H7 (cell line): ENCODE data around the gene SMG7. TPM values are rescaled to one million over a fixed set of nuclear protein-coding genes. Genes with fewer than 3 reads are reported as not detected.

ENCODE experiments used
- DNase-seq: peaks from one replicate; pipeline ENCODE4 v3.0.0; 2012
- H3K27me3 ChIP-seq: 2 replicates; pipeline ENCODE4 v1.6.0; 2011; ENCODE audit warnings: mild to moderate bottlenecking, low read length; ENCODE audit not compliant: control insufficient read depth, insufficient read depth
- H3K36me3 ChIP-seq: replicated peaks from 2 replicates; pipeline ENCODE4 v1.5.1; 2011; ENCODE audit warnings: low read length; ENCODE audit not compliant: control insufficient read depth, insufficient read depth
- H3K4me3 ChIP-seq: 2 replicates; pipeline ENCODE4 v1.5.1; 2011; ENCODE audit warnings: low read depth, mild to moderate bottlenecking, control low read depth, low read length, moderate library complexity; ENCODE audit not compliant: insufficient read depth
- total RNA-seq: library from RNA; depleted of rRNA; stranded (reverse); fragments of >200 nt; shearing (Covaris generic); gene quantifications from 2 replicates; pipeline ENCODE4 v1.2.3, GENCODE V29; 2014

SMG7 gene
- total RNA-seq, 1 experiment from 2014 or later, result 37.6 TPM

DNA sequence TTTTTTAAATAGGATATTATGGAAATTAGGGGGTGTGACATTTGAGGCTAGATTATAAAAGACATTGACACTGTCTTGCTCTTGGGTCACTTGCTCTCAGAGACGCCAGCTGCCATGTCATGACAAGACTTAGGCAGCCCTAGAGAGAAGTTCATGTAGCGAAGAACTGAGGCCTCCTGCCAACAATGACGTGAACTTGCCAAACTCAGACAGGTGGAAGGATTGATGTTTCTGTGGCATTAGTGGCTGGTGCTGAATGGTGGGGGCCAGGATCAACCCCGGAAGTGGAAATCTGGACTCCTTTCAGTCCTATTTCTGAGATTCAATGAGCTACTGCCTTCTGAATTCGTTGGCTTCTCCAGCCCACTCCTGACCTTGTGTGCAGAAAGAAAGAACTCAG, 103.3 kb downstream of the SMG7 start:
- Histone ChIP-seq H3K27me3 (no peaks in the 10 kb centered on the region), H3K36me3 (no peaks in the 10 kb centered on the region), H3K4me3 (no peak overlapping the region)
- DNase-seq, result no peak

DNA sequence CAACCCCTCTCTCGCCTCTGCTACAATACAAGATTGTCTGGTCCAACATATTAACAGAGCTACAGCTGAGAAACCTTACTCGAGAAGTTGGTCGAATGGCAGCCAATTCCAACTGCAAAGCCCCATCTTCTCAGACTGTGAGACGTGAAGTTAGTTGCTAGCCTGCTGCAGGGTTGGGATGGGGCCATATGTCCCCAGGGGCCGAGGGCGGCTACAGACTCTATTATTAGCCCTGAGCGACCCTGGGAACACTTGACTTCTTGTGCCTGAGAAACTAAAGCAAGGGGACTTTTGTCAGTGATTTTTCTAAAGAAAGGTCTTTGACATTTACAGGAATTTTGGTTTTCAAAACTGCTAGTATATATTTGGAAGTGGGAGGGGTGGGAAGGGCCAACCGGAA, 104.2 kb downstream of the SMG7 start:
- no peak overlapping the region for H3K4me3 ChIP-seq
- H3K27me3 ChIP-seq, result no peaks in the 10 kb centered on the region
- no peaks in the 10 kb centered on the region for H3K36me3 ChIP-seq
- no peak for DNase-seq

DNA sequence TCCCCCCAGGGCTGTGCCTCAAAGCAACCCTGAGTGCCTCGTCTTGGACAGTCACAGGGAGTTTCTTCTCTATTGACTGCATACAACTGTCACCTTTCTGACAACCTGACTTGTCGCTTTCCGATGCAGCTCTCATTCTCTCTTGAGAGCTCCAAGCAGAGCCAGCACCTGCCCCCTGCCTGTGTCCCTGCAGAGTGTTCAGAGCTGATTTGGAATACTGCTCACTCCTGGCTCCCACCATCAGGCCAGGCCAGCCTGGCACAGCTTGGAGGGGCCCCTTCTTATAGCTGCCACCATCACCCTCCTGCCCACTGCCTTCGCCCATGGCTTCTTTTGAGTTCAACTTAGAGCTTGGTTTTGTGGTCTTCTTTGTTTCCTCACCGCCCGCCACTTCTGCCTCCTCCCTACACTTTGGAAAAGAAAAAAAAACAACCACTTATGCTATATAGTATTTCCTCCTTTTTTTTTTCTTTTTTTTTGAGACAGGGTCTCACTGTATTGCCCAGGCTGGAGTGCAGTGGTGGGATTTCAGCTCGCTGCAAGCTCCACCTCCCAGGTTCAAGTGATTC, 105.7 kb downstream of the SMG7 start:
- H3K27me3 ChIP-seq, result no peaks in the 10 kb centered on the region
- H3K36me3 ChIP-seq, result no peaks in the 10 kb centered on the region
- no peak overlapping the region for H3K4me3 ChIP-seq
- DNase-seq, result no peak

DNA sequence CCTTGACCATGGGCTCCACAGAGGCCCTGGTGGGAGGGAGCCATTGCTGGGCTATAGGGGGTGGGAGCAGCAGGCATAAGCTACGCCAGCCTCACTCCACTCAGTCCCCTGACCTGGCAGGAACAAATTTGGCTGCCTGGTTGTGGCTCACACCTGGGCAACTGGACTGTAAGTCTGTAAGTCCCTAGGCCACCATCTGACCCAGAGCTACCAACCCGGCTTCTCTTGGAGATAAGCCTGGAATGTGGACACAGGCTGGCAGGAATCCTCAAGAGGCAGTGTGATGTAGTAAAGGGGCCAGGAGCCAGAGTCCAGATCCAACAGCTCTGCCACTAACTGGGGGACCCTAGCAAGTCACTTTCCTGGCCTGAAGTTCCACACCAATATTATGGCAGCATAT, 106.6 kb downstream of the SMG7 start:
- Histone ChIP-seq H3K4me3 (no peak overlapping the region), H3K36me3 (no peaks in the 10 kb centered on the region), H3K27me3 (no peaks in the 10 kb centered on the region)
- DNase-seq, result no peak

DNA sequence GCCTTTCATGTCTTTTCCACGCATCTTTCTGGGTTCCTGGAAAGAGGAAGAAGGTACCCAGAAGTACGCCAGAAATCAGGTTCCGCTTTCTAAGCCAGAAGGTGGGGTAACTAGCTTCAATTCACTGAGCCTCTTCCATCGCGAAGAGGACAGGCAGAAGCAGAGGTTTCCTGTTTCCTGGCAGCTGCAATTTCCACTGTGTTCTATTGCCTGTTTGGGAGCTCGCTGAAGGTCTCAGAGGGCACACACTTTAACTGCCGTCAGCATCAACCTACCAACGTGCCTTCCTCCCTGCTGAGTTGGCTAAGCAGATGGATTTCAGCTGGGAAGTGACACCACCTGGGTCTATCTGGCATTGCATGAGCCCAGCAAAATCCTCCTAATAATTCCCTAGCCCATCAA, 108.0 kb downstream of the SMG7 start:
- Histone ChIP-seq H3K36me3 (no peaks in the 10 kb centered on the region), H3K4me3 (no peak overlapping the region), H3K27me3 (no peaks in the 10 kb centered on the region)
- peak; percentile 87 for DNase-seq

DNA sequence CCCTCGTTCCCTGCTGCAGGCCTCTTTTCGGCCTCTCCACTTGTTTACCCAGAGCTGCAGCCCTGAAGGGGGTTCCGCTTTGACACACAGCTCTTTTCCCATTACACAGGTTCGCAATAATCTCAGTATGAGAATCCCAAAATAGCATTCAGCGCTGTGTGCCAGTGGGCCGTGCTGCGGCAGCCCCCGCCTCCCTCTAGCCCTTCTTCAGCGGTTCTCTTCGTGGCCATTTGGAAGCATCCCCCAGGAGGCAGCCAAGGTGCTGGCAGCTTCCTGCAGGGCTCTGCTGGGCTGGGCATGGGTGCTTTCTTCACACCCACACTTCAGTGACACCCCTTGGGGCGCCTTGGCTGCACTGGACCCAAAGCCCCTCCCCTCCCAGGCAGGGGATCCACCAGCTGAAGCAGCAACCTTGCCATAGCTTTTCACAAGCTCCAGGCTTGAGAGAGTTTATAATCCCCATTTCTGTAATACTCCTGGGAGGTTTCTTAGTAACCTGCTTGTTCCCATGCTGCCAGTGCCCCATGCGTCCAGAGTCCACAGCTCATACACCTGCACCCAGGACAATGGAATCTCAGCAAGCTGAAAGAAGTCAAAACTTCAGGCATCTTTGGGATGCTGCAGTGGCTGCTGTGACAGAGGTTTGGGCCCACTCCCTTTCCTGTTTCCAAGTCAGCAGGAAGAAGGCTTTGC, 109.9 kb downstream of the SMG7 start:
- DNase-seq, result peak; percentile 34
- no peak overlapping the region for H3K4me3 ChIP-seq

DNA sequence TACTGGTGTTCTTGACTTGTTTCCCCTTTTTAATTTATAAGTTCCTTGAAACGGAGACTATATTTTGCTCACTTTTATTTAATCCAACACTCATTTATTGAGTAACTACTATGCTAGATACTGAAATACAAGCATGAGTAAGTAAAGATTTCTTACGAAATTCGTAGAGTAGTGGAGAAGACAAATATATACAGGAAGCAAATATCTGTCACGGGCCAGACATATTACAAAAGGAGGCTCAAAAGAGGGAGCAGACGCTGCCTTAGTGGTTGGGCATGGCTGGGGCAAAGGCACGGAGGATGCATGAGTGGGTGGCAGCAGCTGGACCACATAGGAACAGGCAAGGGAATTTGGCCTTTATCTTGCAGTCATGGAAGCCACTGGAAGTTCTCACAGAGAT, 111.2 kb downstream of the SMG7 start:
- H3K4me3 ChIP-seq, result no peak overlapping the region
- H3K36me3 ChIP-seq, result no peaks in the 10 kb centered on the region
- no peaks in the 10 kb centered on the region for H3K27me3 ChIP-seq
- DNase-seq, result no peak

More for the DNA sequence above, 109.9 kb downstream of the SMG7 start:
- Histone ChIP-seq H3K27me3 (no peaks in the 10 kb centered on the region), H3K36me3 (no peaks in the 10 kb centered on the region)

DNA sequence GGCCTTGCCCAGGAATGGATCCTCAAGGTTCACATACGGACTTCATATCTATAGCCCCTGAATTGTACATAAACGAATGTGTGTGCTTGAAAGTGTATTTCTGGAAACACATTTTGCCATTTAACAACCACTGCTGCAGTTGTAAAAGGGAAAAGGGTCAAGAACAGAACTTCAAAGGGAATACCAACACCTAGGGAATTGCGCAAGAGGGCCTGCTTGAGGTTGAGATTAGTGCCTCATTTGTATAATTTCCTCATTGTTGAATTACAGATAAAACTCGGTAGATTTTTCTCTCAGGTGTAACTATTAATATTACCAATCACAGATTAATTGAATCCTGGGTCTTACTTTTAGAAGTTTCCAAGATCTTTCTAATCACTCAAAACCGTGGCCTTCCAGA, 111.8 kb downstream of the SMG7 start:
- no peaks in the 10 kb centered on the region for H3K27me3 ChIP-seq
- no peak overlapping the region for H3K4me3 ChIP-seq
- H3K36me3 ChIP-seq, result no peaks in the 10 kb centered on the region
- no peak for DNase-seq

DNA sequence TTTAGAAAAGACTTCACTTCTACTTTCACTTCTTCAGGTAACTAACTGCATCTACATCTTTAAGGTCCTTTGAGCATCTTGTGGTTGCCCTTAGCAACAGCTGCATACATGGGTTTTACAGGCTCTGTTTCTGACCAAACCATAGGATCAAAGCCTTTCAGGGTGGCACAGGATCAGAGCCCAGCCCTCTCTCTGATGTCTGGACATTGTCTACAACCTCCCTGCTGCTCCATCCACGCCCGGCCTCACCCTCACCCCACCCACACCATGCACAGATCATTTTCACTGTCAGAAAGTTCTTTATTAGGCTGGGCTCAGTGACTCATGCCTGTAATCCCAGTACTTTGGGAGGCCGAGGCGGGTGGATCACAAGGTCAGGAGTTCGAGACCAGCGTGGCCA, 112.7 kb downstream of the SMG7 start:
- H3K36me3 ChIP-seq, result no peaks in the 10 kb centered on the region
- no peaks in the 10 kb centered on the region for H3K27me3 ChIP-seq
- DNase-seq, result no peak
- no peak overlapping the region for H3K4me3 ChIP-seq

DNA sequence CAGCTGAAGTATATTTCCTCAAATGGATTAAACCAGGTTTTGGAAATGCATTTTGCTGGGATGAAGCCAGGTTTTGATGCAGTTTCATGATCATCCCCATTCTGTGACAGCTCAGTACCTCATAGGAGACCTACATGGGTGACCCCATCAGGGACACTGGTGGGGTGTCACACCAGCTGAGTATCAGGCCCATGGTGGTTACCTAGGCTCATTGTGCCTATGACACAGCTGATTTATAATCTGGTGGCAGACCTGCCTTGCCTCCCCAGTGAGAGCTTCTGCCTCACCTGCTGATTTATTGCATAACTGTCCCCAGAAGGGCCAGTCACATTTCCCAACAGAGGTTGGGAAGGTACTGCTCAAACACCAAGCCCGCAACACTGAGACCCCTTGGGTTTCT, 114.2 kb downstream of the SMG7 start:
- H3K4me3 ChIP-seq, result no peak overlapping the region
- no peak for DNase-seq
- no peaks in the 10 kb centered on the region for H3K36me3 ChIP-seq
- H3K27me3 ChIP-seq, result no peaks in the 10 kb centered on the region

DNA sequence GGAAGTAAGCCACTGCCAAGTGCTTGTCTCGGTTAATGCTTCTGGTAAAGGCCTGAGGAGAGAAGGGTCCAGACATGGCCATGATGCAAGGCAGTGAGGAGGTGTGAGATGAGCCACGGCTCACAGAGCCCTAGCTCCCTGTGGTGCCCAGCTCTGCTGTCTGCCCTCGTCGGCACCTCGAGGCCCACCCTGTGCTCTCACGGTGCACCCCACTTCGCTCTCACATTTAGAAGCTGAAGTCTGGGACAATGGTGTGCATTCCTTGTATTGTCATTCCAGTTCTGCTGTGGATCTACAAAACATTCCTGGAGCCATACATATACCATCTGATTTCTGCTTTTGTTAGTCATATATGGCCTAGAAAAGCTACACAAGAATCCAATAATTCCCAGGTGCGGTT, 114.6 kb downstream of the SMG7 start:
- H3K27me3 ChIP-seq, result no peaks in the 10 kb centered on the region
- no peak for DNase-seq
- no peak overlapping the region for H3K4me3 ChIP-seq
- H3K36me3 ChIP-seq, result no peaks in the 10 kb centered on the region

DNA sequence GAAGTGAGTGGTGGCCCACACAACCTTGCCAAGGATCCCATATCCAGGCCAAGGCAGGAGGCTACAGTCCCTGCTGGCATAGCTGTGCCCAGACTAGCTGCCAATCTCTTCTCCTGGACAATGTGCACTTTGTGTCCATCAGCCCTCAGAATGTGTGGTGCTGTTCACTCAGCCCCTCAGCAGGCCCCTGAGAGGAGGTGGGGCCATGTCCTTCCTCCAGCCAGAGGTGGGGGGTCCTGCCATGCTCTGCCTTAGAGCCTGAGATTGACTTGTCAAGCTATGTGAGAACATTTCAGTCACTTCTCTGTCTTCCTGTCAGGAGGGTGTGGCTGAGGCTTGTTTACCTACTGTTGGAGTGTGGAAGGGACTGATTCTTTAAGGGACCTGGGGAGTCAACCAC, 116.5 kb downstream of the SMG7 start:
- DNase-seq, result no peak
- no peak overlapping the region for H3K4me3 ChIP-seq
- H3K27me3 ChIP-seq, result no peaks in the 10 kb centered on the region
- H3K36me3 ChIP-seq, result no peaks in the 10 kb centered on the region

DNA sequence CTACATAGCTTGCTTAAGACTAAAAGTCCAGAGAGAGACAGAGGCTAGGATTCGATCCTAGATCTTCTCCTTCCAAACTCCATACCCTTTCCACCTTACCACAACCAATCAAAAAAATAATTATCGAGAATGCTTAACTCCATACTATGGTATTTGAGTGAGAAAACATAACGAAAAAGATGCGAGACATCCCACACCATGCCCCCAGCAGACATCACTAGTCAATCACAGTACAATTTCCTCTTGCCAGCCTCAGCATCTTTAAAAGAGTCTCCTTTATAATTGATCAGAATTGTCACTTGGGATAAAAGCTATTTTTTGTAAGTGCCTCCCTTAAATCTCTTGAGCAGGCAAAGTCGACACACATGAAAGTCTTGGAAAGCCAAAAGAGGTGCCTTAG, 117.1 kb downstream of the SMG7 start:
- Histone ChIP-seq H3K27me3 (no peaks in the 10 kb centered on the region), H3K36me3 (no peaks in the 10 kb centered on the region), H3K4me3 (no peak overlapping the region)
- DNase-seq, result no peak

DNA sequence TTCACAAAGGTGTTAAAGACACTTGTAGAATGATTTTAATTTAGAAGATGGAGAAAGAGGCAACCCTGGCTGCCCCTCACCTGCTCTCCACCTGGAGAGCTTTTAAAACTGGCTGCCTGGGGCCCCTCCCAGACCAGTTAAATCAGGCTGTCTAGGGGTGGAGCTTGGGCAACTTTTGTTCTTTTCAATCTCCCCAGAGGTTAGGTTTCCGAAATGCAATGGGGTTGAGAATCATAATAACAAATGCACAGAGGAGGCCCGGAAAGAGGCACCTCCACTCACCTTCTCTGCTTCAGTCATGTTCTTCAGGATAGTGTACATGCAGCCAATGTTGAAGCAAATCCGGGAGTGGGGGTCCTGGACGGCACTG, 117.6 kb downstream of the SMG7 start:
- no peak overlapping the region for H3K4me3 ChIP-seq
- DNase-seq, result peak; percentile 47
- no peaks in the 10 kb centered on the region for H3K27me3 ChIP-seq
- H3K36me3 ChIP-seq, result no peaks in the 10 kb centered on the region

DNA sequence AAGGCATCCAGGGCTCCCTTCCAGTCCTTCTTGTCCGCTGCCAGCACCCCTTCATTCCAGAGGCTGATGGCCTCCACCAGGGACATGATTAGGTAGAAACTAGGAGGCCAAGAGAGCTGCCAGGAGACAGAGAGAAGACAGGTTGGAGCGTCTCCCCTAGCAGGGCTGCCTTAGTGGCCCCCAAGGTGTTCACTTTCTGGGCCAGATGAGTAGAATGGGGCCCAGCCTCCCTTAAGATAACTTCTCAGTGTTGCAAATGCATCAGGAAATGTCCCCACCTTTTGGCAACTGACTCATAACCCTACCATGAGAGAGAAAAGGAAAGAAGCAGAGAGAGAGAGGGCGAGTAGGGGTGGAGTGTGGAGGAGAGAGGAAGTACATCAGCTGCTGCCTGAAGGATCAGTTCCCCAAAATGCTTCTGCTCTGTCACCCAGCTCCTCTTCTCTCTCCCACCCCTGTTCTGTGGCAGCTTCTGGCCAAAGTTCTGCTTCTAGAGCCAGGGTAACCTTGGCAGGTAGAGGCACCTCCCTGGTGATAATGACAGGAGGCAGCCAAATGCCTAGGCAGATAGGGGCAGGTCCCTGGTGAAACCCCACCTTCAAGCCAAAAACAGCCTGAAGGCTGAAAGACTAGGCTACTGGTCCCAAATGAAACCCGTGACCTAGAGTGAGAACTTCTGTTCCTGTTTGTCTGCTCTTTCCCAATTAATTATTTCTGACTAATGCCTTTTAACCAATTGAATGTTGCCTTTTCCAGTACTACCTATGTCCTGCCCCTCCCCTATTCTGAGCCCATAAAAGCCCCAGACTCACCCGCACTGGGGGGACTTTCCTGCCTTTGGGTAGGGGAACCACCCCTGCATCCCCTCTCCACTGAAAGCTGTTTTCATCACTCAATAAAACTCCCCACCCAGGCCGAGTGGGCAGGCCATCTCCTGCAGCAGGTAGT, 118.2 kb downstream of the SMG7 start, which contains the start of gene NCF2:
Gene NCF2 (minus strand): TSS at position 216 of the 948 bp plus-strand sequence. CDS start 130 bp downstream, at position 86.
- no peak for DNase-seq
- Histone ChIP-seq H3K4me3 (no peak within 1 kb of the TSS), H3K36me3 (no peaks in the 10 kb centered on the region), H3K27me3 (no peaks in the 10 kb centered on the region)
